Embryonic facial prominence (tissue), 1 donor: ENCODE data around the gene PROB1.
"Not testable (repeated sequence)": the region's sequence is repeated elsewhere in the genome, so short reads cannot be mapped to it uniquely, and the experiment has no call there.

Experiments used
- DNase-seq: peaks from one replicate; pipeline ENCODE4 v3.0.0-alpha.2; 2016; ENCODE audit errors: extremely low spot score

PROB1 gene, protein sequence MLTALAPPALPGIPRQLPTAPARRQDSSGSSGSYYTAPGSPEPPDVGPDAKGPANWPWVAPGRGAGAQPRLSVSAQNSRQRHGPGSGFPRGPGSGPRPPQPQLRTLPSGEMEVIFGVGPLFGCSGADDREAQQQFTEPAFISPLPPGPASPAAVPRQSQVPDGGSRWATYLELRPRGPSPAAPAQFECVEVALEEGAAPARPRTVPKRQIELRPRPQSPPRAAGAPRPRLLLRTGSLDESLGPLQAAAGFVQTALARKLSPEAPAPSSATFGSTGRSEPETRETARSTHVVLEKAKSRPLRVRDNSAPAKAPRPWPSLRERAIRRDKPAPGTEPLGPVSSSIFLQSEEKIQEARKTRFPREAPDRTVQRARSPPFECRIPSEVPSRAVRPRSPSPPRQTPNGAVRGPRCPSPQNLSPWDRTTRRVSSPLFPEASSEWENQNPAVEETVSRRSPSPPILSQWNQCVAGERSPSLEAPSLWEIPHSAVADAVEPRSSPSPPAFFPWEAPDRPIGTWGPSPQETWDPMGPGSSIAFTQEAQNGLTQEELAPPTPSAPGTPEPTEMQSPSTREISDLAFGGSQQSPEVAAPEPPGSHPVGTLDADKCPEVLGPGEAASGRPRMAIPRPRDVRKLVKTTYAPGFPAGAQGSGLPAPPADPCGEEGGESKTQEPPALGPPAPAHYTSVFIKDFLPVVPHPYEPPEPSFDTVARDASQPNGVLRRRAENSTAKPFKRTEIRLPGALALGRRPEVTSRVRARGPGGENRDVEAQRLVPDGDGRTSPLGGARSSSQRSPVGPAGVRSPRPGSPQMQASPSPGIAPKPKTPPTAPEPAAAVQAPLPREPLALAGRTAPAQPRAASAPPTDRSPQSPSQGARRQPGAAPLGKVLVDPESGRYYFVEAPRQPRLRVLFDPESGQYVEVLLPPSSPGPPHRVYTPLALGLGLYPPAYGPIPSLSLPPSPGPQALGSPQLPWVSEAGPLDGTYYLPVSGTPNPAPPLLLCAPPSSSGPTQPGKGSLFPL

DNA sequence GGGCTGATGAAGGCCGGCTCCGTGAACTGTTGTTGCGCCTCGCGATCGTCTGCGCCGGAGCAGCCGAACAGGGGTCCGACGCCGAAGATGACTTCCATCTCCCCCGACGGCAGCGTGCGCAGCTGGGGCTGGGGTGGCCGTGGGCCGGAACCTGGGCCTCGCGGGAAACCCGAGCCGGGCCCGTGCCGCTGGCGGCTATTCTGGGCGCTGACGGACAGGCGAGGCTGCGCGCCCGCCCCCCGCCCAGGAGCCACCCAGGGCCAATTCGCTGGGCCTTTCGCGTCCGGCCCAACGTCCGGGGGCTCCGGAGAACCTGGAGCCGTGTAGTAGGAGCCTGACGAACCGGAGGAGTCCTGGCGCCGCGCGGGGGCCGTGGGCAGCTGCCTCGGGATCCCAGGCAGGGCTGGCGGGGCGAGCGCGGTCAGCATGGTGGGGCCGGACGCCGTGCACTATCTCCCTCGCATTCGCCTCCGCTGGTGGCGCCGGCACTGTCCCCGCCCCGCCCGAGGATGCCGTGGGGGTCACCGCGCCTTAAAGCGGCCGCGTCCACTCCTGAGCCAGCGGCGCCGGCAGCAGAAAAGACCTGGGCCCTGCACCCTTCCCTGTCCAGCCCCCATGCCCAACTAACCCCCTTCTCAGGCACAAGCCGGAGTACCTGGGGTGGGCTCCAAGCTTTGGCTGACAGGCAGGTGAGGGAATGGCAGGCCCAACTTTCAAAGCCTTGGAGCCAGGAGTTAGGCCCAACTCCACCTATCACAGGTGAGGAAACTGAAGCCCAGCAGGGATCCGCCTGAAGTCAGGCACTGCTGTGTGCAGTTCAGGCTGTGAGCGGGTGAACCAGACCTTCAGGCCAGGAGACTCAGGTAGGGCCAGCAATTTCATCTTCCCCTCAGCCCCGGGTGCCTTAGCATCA, at the start of gene PROB1:
Gene PROB1, minus strand, starts transcription at position 451 of the 913 bp plus-strand sequence. Its CDS starts 23 bp downstream, at position 428.
- no peak for DNase-seq

DNA sequence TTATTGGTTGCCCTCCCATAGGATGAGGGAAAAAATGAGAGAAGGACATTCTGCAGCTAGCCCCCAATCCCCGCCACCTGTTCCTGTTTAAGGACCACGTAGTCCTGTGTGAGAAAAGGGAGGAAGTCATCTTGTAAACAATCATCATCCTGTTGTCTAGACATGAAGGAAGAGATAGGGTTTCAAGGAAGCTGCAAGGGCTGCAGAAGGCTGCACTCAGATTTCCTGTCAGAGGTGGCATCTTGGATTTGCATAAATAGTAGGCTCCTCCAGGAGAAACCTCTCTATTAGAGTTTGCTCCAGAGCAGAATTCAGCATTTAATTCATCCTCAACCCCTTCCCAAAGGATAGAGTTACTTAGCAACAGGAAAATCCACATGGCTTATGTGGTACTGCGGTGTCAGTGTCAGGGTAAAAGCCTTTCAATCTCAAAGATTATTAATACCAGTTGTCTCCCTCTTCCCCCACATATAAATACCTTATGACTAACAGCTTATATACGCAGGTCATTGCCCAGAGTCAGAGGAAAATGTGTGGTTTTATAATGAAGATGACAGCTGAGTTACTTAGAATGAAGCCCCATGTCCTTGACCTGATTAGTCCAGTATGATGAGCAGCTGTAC, 49.0 kb upstream of the PROB1 start:
- DNase-seq = peak; percentile 46

DNA sequence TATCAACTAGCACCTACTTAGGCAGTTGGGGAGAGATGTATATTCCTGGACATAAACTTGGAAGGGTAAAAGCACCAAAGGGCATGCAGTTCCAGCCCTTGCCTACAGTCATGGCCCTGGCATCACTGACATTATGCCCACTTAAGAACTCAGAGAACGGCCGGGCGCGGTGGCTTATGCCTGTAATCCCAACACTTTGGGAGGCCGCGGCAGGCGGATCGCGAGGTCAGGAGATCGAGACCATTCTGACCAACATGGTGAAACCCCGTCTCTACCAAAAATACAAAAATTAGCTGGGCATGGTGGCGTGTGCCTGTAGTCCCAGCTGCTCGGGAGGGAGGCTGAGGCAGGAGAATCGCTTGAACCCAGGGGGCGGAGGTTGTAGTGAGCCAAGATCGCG, 45.5 kb upstream of the PROB1 start:
- not testable (repeated sequence) for DNase-seq

DNA sequence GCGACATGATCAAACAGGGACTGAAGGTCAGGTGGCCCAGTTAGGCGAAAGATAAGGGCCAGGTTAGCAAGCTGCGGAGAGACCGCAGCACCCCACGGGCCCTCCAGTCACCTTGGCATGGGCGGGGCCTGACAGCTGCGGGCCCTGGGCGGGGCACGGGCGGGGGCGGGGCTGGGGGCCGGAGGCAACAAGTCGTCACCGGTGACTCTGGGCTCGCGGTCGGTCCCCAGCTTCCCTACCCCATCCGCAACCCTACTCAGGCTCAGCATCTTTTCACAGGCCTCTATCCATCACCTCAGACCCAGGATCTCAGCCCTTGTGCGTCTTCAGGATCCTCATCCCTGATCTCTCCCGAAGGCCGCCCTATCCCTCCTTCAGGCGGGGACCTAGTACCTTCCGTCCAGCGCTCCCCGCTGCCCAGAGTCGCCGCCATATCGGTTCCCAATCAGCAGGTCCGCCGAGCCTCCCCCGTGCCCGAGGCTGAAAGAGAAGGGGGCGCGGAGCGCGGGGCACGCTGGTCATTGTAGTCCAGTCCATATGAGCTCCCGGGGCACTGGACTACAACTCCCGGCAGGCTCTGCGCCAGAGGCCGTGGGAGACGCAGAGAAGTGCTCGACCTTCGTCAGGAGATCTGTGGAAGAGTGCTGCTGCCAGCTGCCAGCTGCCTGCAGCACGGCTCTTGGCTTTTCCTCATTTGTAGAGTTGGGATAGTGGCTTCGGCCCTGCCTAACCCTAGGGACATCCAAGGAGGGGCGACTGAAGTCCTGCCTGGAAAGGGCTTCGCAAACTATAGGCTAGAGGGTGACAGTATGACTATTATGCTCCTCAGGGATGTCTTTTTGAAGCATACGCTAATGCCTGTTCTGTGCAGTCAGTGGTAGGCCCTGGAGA, 44.4 kb upstream of the PROB1 start, which contains the start of gene DNAJC18:
Gene DNAJC18, minus strand, starts transcription at position 513 of the 891 bp plus-strand sequence. Its CDS starts 80 bp downstream, at position 433.
- peak; percentile 84 for DNase-seq

GRCh38 chr5:139438707-139439012, 43.8 kb upstream of the PROB1 start:
- no peak for DNase-seq

GRCh38 chr5:139435676-139436075, 40.8 kb upstream of the PROB1 start:
- no peak for DNase-seq

- DNase-seq = no peak
Observed at GRCh38 chr5:139431706-139432105, 36.8 kb upstream of the PROB1 start.

DNA sequence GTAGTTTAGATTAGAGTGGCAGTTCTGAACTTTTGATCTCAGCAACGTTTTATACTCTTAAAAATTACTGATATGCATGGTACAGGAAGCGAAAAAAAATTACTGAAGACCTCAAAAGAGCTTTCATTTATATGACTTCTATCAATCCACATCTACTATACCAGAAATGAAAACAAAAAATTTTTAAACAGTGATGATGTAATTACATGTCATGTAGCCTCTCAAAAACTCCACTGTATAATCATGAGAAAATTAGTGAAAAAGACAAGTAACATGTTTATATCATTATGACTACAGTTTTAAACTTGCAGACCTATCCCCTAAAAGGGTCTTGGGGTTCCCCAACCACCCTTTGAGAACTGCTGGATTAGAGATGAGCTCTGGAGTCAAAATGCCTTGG, 35.1 kb upstream of the PROB1 start:
- no peak for DNase-seq

DNA sequence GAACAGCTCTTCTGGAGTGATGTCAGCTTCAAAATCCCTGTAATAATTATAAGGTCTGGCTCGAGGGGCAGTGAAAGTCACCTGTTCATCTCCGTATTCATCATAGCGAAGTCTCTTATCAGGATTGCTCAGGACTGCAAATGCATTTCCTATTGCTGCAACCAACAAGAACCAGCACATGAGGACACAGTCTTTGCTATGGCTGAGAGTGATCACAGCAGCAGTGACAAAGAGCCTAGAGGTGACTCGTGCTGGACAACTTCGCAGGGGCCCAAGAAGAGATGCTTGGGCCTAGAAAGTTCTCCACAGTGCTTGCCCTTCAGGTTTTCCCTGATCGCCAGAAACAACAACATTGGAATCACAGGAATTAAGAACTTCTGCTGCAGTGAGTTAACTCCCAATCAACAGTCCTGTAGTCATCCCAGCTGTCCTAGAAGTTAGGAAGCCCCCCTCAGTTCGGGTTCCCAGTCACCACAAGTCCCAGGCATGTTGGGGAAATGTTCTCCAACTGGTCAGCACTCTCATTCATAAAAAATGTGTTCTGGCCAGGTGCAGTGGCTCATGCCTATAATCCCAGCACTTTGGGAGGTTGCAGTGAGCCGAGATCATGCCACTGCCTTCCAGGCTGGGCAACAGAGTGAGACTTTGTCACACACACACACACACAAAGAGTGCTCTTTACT, 31.4 kb upstream of the PROB1 start:
- no peak for DNase-seq

- DNase-seq = no peak
Observed at GRCh38 chr5:139425497-139425896, 30.6 kb upstream of the PROB1 start.

GRCh38 chr5:139422307-139422893, 27.5 kb upstream of the PROB1 start:
- peak; percentile 82 for DNase-seq

DNA sequence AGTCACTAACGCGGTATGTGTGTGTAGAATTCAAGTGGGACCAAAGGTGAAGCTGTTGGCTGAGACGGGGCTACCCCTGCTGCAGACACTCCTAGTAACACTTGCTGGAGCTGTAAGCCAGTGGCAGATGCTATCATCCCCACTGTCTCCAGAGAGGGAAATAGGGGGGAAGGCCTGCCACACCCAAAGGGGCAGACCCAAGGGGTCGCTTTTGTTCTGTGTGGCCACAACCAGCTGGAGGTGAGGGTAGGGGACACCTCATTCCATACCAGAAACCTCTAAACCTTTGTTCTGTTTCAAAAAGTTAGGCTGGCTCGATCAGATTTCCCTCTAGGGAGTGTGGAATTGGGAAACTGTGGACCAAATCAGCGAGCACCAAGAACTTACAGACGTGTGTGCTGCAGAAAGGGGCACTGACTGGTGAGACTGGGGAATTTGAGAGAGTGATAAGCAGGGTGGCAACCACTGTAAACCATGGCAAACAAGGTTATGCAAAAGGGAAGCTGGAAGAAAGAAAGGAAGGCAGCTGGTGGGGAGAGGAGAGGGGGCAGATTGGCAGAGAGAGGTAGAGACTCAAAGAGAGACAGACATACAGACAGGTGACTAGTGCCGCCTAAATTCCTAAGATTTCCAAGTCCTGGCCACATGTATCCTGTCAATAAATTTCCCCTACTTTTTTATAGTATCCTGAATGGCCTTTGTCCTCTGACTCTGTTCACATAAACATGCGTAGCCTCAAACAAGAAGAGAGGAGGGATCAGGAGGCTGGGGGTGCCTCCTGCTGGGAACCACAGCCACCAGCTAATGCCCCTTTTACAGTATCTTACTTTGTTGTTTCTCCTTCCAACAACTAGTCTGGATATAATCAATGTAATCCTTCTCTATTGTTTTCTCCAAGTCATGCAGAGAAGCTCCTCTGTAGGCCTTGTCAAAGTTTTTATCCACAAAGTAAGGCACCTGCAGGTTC, 24.6 kb upstream of the PROB1 start:
- no peak for DNase-seq

- no peak for DNase-seq
Observed at GRCh38 chr5:139418793-139419192, 23.9 kb upstream of the PROB1 start.

- no peak for DNase-seq
Observed at GRCh38 chr5:139417214-139417613, 22.3 kb upstream of the PROB1 start.

DNA sequence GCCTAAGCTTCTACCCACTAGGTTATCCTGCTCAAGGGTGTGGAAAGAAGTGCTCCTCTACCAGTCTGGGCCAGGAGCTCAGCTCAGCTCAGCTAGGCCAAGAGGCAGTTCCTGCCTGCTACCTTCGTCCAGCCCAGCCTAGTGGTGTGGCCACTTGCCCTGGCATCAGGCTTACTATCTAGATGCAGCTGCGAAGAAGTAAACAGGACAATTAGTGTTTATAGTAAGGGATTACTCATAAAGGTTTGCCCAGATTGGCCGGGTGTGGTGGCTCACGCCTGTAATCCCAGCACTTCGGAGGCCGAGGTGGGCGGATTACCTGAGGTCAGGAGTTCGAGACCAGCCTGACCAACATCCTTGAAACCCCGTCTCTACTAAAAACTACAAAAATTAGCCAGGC, 21.7 kb upstream of the PROB1 start:
- no peak for DNase-seq

DNA sequence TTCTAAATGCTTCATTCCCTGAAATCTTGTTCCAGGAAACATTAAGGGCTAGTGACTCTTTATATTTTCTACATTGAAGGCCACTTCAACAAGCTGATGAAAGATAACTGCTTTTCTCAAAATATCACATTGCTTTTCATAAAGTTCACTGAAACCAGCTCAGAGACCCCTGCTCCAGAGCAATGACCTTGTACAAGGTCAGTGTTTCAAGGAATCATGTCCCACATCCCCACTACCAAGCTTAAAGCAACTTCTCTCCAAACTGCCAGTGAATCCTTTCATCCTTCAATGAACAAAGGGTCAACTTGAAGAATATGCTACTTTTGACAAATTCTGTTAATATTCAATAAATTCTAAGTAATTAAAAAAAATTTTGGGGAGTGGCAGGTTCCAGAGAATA, 21.0 kb upstream of the PROB1 start:
- no peak for DNase-seq

GRCh38 chr5:139415221-139415861, 20.4 kb upstream of the PROB1 start:
- DNase-seq = no peak
